HCT116 (cell line): Measurements from ENCODE around the gene ALMS1. TPM values are rescaled to one million over a fixed set of nuclear protein-coding genes. Genes with fewer than 3 reads are reported as not detected.

Experiments
- ATAC-seq: fragments of 200-7000 bp; cut with Tn5 transposase; 2 replicates; pipeline ENCODE4 v1.9.1; 2020; ENCODE audit warnings: mild to moderate bottlenecking, moderate library complexity
- BruUV-seq: library from RNA; stranded (reverse); fragments of 400-500 nt; replicated peaks from 2 replicates; lab custom pipeline; 2021; lab: Mats Ljungman, UMichigan
- CTCF ChIA-PET: fragments of 300-600 bp; sonication (Branson Sonifier 250); formaldehyde crosslinking; loops from one replicate; lab custom pipeline; 2021; ENCODE audit warnings: antibody characterized with exemption; lab: Charles Lee
- POLR2A ChIA-PET: fragments of 300-600, 350-600 bp; sonication (Branson Sonifier 250); formaldehyde crosslinking; loops from one replicate; lab custom pipeline; 2021; ENCODE audit warnings: antibody characterized with exemption; lab: Charles Lee
- RAD21 ChIA-PET, 2 experiments: fragments of 300-600 bp; sonication (Branson Sonifier 250); formaldehyde crosslinking; loops; one replicate each; lab custom pipeline; 2023; ENCODE audit warnings: low total read pairs in 2 of 2; ENCODE audit not compliant: uncharacterized antibody in 2 of 2, unreplicated experiment in 2 of 2, low non-redundant PET in 1 of 2; lab: Charles Lee
- DNase-seq: peaks from one replicate; pipeline ENCODE4 v3.0.0-alpha.2; 2010; ENCODE audit warnings: low read depth, low spot score
- H2AFZ ChIP-seq: fragments of 200-600 bp; shearing (Covaris generic), sonication (generic); 2 replicates; pipeline ENCODE4 v1.6.1; 2017; ENCODE audit warnings: low read depth, mixed run types, mixed read lengths, antibody characterized with exemption, low read length; ENCODE audit not compliant: poor library complexity, severe bottlenecking
- H3K27ac ChIP-seq: 2 replicates; pipeline ENCODE4 v1.5.1; 2012; ENCODE audit warnings: low read depth, low read length
- H3K27me3 ChIP-seq: fragments of 200-600 bp; sonication (generic); 2 replicates; pipeline ENCODE4 v1.6.1; 2016; ENCODE audit warnings: mixed run types, low read length, mixed read lengths; ENCODE audit not compliant: insufficient read depth
- H3K36me3 ChIP-seq, 2 experiments: fragments of 200-500 bp in 1 of 2; fragments of 200-600 bp in 1 of 2; sonication (Bioruptor generic) in 1 of 2; sonication (generic) in 1 of 2; 2 replicates each; pipeline versions ENCODE4 v1.5.1 to v1.6.1; 2014 to 2016; ENCODE audit warnings: low read length in 2 of 2, inconsistent platforms in 1 of 2, mixed read lengths in 1 of 2, mixed run types in 1 of 2; ENCODE audit not compliant: insufficient read depth in 2 of 2, control insufficient read depth in 1 of 2
- H3K4me1 ChIP-seq, 2 experiments: fragments of 200-600 bp in 1 of 2; sonication (generic) in 1 of 2; 2 replicates each; pipeline versions ENCODE4 v1.5.1 to v1.6.1; 2012 to 2017; ENCODE audit warnings: low read length in 2 of 2, inconsistent platforms in 1 of 2, mild to moderate bottlenecking in 1 of 2, mixed read lengths in 1 of 2, mixed run types in 1 of 2, moderate library complexity in 1 of 2; ENCODE audit not compliant: insufficient read depth in 2 of 2, control insufficient read depth in 1 of 2
- H3K4me2 ChIP-seq: fragments of 200-600 bp; sonication (generic); 2 replicates; pipeline ENCODE4 v1.6.1; 2017; ENCODE audit warnings: mixed run types, low read length, mixed read lengths
- H3K4me3 ChIP-seq, 2 experiments: fragments of 200-600 bp in 1 of 2; sonication (generic) in 1 of 2; replicated peaks in 1 of 2; 2 replicates each; pipeline ENCODE4 v1.5.1; 2011 to 2016; ENCODE audit warnings: low read length in 2 of 2, control low read depth in 1 of 2, low read depth in 1 of 2, mild to moderate bottlenecking in 1 of 2, mixed read lengths in 1 of 2, mixed run types in 1 of 2
- H3K79me2 ChIP-seq: fragments of 200-600 bp; sonication (generic); 2 replicates; pipeline ENCODE4 v1.6.1; 2017; ENCODE audit warnings: mild to moderate bottlenecking, mixed run types, low read length, moderate library complexity, mixed read lengths; ENCODE audit not compliant: insufficient read depth
- H3K9ac ChIP-seq: fragments of 200-600 bp; sonication (generic); 2 replicates; pipeline ENCODE4 v1.6.1; 2016; ENCODE audit warnings: low read length, mixed read lengths
- H3K9me2 ChIP-seq: fragments of 200-600 bp; sonication (generic), shearing (Covaris generic); 2 replicates; pipeline ENCODE4 v1.6.1; 2017; ENCODE audit warnings: mixed run types, mild to moderate bottlenecking, moderate library complexity; ENCODE audit not compliant: insufficient read depth
- H3K9me3 ChIP-seq, 2 experiments: fragments of 200-500 bp in 1 of 2; fragments of 200-600 bp in 1 of 2; sonication (Bioruptor generic) in 1 of 2; sonication (generic) in 1 of 2; 2 replicates each; pipeline ENCODE4 v1.6.1; 2014 to 2017; ENCODE audit warnings: low read length in 2 of 2, mixed read lengths in 2 of 2, inconsistent platforms in 1 of 2, low read depth in 1 of 2, mild to moderate bottlenecking in 1 of 2, mixed run types in 1 of 2, moderate library complexity in 1 of 2; ENCODE audit not compliant: control insufficient read depth in 1 of 2, insufficient read depth in 1 of 2
- H4K20me1 ChIP-seq: fragments of 200-600 bp; sonication (generic), shearing (Covaris generic); 2 replicates; pipeline ENCODE4 v1.6.1; 2017; ENCODE audit warnings: mixed run types, mild to moderate bottlenecking, moderate library complexity; ENCODE audit not compliant: insufficient read depth
- CBX3 ChIP-seq: IDR thresholded peaks from 2 replicates; pipeline ENCODE4 v1.6.1; 2012; ENCODE audit warnings: low read depth
- CEBPB ChIP-seq: IDR thresholded peaks from 2 replicates; pipeline ENCODE4 v1.6.1; 2012; ENCODE audit warnings: low read depth
- ELF1 ChIP-seq: IDR thresholded peaks from 2 replicates; pipeline ENCODE4 v1.6.1; 2012; ENCODE audit warnings: low read depth, borderline replicate concordance
- EZH2 ChIP-seq: fragments of 200-600 bp; sonication (generic); IDR thresholded peaks from 2 replicates; pipeline ENCODE4 v1.6.1; 2017; ENCODE audit warnings: antibody characterized with exemption, mixed run types
- EZH2phosphoT487 ChIP-seq: fragments of 200-600 bp; IDR thresholded peaks from 2 replicates; pipeline ENCODE4 v1.6.1; 2018; ENCODE audit warnings: antibody characterized with exemption, borderline replicate concordance
- POLR2AphosphoS5 ChIP-seq: IDR thresholded peaks from 2 replicates; pipeline ENCODE4 v1.6.1; 2011; ENCODE audit warnings: mild to moderate bottlenecking, low read depth, low read length, moderate library complexity
- SIN3A ChIP-seq: IDR thresholded peaks from 2 replicates; pipeline ENCODE4 v1.6.1; 2012; ENCODE audit warnings: low read depth
- SRF ChIP-seq: IDR thresholded peaks from 2 replicates; pipeline ENCODE4 v1.6.1; 2012; ENCODE audit warnings: low read depth
- YY1 ChIP-seq: IDR thresholded peaks from 2 replicates; pipeline ENCODE4 v1.6.1; 2011; ENCODE audit warnings: low read length, low read depth, moderate library complexity, mild to moderate bottlenecking; ENCODE audit not compliant: insufficient replicate concordance; ENCODE audit errors: extremely low read depth
- intact Hi-C: fragments of 100-400 bp; cut with micrococcal nuclease; formaldehyde crosslinking; loops from 2 replicates; pipeline ENCODE4 v1.10.0; 2022
- total RNA-seq: library from RNA; stranded (reverse); gene quantifications from one replicate; pipeline ENCODE4 v1.2.1, GENCODE V29; 2021; ENCODE audit not compliant: unreplicated experiment
- TF ChIP-seq, protein P1 (sequence below), 3 experiments: fragments of 200-600 bp in 1 of 3; sonication (generic) in 1 of 3; IDR thresholded peaks in 2 of 3; conservative IDR thresholded peaks in 1 of 3; 2 replicates each; pipeline ENCODE4 v1.5.1; 2012 to 2017; ENCODE audit warnings: low read depth in 2 of 3, low read length in 2 of 3, antibody characterized with exemption in 1 of 3, borderline replicate concordance in 1 of 3, control low read depth in 1 of 3, mild to moderate bottlenecking in 1 of 3, mixed read lengths in 1 of 3, mixed run types in 1 of 3, moderate library complexity in 1 of 3; ENCODE audit not compliant: insufficient read depth in 1 of 3
- TF ChIP-seq, protein P2 (sequence below): IDR thresholded peaks from 2 replicates; pipeline ENCODE4 v1.6.1; 2012
- TF ChIP-seq, protein P3 (sequence below): IDR thresholded peaks from 2 replicates; pipeline ENCODE4 v1.6.1; 2012; ENCODE audit warnings: low read depth
- TF ChIP-seq, protein P4 (sequence below): IDR thresholded peaks from 2 replicates; pipeline ENCODE4 v1.6.1; 2011; ENCODE audit warnings: mild to moderate bottlenecking, low read length, moderate library complexity; ENCODE audit not compliant: insufficient replicate concordance; ENCODE audit errors: extremely low read depth

ALMS1 gene
- total RNA-seq, 1 experiment from 2014 or later = 20.5 TPM

DNA sequence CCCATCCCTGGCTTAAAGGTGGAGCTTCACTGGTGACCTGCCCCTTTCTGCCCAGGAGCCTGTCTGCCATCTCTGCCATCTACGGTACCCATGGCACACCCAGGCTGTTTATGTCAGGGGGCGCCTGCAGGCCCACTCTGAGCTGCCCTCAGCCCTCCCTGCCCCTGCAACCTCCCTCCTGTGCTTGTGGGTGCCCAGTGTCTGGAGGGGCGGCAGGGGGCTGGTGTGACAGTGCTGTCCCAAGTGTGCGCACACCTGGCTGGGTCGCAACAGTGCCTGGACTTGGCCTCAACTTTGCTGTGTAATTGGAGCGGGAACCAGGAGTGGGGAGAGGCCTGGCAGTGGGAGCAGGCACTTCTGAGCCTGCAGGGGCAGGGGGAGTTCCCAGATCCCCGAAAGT is 102.4 kb downstream of the ALMS1 start:
- H3K9me2 ChIP-seq = no peaks in the 10 kb centered on the region
- H3K4me3 ChIP-seq = no peak overlapping the region
- BruUV-seq = no TSS peak
- H3K36me3 ChIP-seq = peaks cover 0 to 9% of the 10 kb centered on the region in 2 experiments; a peak in 1 of 4 replicates
- DNase-seq (no peak), ATAC-seq (no peak)
- ChIA-PET CTCF (no interaction called here), POLR2A (no interaction called here), RAD21 (no interaction called here)
- no peak overlapping the region for H3K4me2 ChIP-seq
- no peaks in the 10 kb centered on the region for H4K20me1 ChIP-seq
- no peaks in the 10 kb centered on the region for H3K9me3 ChIP-seq
- H3K9ac ChIP-seq = no peak overlapping the region
- H3K27me3 ChIP-seq = no peaks in the 10 kb centered on the region
- no peak overlapping the region for H3K27ac ChIP-seq
- no peaks in the 10 kb centered on the region for H3K4me1 ChIP-seq
- no peak overlapping the region for H2AFZ ChIP-seq
- intact Hi-C loops = no loop called here
- H3K79me2 ChIP-seq = no peaks in the 10 kb centered on the region
- TF ChIP-seq, protein P1, sequence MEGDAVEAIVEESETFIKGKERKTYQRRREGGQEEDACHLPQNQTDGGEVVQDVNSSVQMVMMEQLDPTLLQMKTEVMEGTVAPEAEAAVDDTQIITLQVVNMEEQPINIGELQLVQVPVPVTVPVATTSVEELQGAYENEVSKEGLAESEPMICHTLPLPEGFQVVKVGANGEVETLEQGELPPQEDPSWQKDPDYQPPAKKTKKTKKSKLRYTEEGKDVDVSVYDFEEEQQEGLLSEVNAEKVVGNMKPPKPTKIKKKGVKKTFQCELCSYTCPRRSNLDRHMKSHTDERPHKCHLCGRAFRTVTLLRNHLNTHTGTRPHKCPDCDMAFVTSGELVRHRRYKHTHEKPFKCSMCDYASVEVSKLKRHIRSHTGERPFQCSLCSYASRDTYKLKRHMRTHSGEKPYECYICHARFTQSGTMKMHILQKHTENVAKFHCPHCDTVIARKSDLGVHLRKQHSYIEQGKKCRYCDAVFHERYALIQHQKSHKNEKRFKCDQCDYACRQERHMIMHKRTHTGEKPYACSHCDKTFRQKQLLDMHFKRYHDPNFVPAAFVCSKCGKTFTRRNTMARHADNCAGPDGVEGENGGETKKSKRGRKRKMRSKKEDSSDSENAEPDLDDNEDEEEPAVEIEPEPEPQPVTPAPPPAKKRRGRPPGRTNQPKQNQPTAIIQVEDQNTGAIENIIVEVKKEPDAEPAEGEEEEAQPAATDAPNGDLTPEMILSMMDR (IDR thresholded peaks at IDR 0.05 in 2 of 3, conservative IDR thresholded peaks at IDR 0.05 in 1 of 3; ENCODE audit: borderline replicate concordance in 1 of 3, insufficient read depth in 1 of 3, low read depth in 2 of 3, low read length in 2 of 3) = no peak
- TF ChIP-seq EZH2phosphoT487 (no peak), CEBPB (no peak), ELF1 (no peak), SRF (no peak), EZH2 (no peak), YY1 (no peak), SIN3A (no peak), CBX3 (no peak), POLR2AphosphoS5 (no peak)
- TF ChIP-seq, protein P2, sequence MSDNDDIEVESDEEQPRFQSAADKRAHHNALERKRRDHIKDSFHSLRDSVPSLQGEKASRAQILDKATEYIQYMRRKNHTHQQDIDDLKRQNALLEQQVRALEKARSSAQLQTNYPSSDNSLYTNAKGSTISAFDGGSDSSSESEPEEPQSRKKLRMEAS = no peak
- TF ChIP-seq, protein P3, sequence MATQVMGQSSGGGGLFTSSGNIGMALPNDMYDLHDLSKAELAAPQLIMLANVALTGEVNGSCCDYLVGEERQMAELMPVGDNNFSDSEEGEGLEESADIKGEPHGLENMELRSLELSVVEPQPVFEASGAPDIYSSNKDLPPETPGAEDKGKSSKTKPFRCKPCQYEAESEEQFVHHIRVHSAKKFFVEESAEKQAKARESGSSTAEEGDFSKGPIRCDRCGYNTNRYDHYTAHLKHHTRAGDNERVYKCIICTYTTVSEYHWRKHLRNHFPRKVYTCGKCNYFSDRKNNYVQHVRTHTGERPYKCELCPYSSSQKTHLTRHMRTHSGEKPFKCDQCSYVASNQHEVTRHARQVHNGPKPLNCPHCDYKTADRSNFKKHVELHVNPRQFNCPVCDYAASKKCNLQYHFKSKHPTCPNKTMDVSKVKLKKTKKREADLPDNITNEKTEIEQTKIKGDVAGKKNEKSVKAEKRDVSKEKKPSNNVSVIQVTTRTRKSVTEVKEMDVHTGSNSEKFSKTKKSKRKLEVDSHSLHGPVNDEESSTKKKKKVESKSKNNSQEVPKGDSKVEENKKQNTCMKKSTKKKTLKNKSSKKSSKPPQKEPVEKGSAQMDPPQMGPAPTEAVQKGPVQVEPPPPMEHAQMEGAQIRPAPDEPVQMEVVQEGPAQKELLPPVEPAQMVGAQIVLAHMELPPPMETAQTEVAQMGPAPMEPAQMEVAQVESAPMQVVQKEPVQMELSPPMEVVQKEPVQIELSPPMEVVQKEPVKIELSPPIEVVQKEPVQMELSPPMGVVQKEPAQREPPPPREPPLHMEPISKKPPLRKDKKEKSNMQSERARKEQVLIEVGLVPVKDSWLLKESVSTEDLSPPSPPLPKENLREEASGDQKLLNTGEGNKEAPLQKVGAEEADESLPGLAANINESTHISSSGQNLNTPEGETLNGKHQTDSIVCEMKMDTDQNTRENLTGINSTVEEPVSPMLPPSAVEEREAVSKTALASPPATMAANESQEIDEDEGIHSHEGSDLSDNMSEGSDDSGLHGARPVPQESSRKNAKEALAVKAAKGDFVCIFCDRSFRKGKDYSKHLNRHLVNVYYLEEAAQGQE = no peak
- TF ChIP-seq, protein P4, sequence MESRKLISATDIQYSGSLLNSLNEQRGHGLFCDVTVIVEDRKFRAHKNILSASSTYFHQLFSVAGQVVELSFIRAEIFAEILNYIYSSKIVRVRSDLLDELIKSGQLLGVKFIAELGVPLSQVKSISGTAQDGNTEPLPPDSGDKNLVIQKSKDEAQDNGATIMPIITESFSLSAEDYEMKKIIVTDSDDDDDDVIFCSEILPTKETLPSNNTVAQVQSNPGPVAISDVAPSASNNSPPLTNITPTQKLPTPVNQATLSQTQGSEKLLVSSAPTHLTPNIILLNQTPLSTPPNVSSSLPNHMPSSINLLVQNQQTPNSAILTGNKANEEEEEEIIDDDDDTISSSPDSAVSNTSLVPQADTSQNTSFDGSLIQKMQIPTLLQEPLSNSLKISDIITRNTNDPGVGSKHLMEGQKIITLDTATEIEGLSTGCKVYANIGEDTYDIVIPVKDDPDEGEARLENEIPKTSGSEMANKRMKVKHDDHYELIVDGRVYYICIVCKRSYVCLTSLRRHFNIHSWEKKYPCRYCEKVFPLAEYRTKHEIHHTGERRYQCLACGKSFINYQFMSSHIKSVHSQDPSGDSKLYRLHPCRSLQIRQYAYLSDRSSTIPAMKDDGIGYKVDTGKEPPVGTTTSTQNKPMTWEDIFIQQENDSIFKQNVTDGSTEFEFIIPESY = no peak
